Nephron (organoid): ENCODE measurements around the gene ITGA11.
A peak's percentile ranks its signal among the peaks of the same experiment; 100 is the strongest.

Source experiments
- H3K27ac Mint-ChIP-seq, 3 experiments: 2 replicates each; pipeline ENCODE4 v1.8.0; 2020; ENCODE audit warnings: mixed read lengths in 3 of 3, mild to moderate bottlenecking in 2 of 3, moderate library complexity in 1 of 3
- H3K27me3 Mint-ChIP-seq: 2 replicates; pipeline ENCODE4 v1.8.0; 2021; ENCODE audit warnings: low read depth, mild to moderate bottlenecking, moderate library complexity, mixed read lengths
- H3K36me3 Mint-ChIP-seq: 2 replicates; pipeline ENCODE4 v1.8.0; 2020; ENCODE audit warnings: low read depth, mixed read lengths
- H3K4me1 Mint-ChIP-seq: 2 replicates; pipeline ENCODE4 v1.8.0; 2020; ENCODE audit warnings: mixed read lengths
- H3K4me3 Mint-ChIP-seq, 3 experiments: 2 replicates each; pipeline ENCODE4 v1.8.0; 2020; ENCODE audit warnings: mild to moderate bottlenecking in 3 of 3, mixed read lengths in 3 of 3, moderate library complexity in 2 of 3
- H3K9me3 Mint-ChIP-seq: 2 replicates; pipeline ENCODE4 v1.8.0; 2020; ENCODE audit warnings: mixed read lengths
- TF ChIP-seq, protein P1 (sequence below), 3 experiments: fragments of 200-600 bp; sonication (generic); IDR thresholded peaks; one replicate each; pipeline ENCODE4 v1.5.0; 2021; ENCODE audit warnings: antibody characterized with exemption in 3 of 3; ENCODE audit not compliant: unreplicated experiment in 3 of 3

ITGA11 gene

DNA sequence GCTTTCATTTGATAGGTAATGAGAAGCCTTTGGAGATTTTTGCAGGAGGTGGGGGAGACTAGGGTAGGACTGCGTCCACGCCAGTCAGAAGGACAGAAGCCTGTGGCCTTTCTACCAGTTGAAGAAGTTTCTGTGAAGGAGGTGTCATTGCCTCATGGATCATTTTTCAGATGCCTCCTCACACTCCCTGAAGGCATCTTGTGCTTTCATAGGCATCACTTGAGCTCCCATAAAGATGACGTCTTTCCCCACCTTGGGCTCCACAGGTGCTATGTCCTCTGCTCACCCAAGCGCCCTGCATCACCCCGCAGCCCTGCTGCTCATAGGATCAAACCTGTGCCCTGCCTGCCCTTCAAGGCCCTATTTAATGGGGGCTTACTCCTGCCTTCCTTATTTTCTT is 7.5 kb upstream of the ITGA11 start:
- Mint-ChIP-seq H3K4me1 (peaks cover 44% of the 10 kb centered on the region), H3K9me3 (peaks cover 6% of the 10 kb centered on the region), H3K27ac (no peak overlapping the region), H3K36me3 (no peaks in the 10 kb centered on the region), H3K27me3 (peaks cover 46% of the 10 kb centered on the region), H3K4me3 (no peak overlapping the region)
- TF ChIP-seq, protein P1, sequence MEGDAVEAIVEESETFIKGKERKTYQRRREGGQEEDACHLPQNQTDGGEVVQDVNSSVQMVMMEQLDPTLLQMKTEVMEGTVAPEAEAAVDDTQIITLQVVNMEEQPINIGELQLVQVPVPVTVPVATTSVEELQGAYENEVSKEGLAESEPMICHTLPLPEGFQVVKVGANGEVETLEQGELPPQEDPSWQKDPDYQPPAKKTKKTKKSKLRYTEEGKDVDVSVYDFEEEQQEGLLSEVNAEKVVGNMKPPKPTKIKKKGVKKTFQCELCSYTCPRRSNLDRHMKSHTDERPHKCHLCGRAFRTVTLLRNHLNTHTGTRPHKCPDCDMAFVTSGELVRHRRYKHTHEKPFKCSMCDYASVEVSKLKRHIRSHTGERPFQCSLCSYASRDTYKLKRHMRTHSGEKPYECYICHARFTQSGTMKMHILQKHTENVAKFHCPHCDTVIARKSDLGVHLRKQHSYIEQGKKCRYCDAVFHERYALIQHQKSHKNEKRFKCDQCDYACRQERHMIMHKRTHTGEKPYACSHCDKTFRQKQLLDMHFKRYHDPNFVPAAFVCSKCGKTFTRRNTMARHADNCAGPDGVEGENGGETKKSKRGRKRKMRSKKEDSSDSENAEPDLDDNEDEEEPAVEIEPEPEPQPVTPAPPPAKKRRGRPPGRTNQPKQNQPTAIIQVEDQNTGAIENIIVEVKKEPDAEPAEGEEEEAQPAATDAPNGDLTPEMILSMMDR (IDR thresholded peaks at IDR 0.05; ENCODE audit: unreplicated experiment in 3 of 3) = no peak

DNA sequence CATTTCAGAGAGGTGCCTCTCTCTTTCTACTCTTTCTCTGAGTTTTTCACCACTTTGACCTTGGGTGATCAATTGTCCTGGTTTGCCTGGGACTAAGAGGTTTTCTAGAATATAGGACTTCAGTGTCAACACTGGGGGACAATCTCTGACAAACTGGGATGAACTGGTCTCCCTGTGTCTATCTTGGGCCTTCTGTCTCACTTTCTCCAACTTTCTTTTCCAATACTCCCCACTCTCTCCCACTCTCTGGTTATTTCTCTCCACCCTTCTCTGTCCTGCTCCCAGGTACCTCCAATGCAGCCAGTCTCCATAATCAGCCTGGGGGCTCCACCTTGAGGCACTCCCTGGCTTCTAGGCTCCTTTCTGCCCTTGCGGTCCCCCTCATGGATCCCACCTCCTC is 4.7 kb upstream of the ITGA11 start:
- Mint-ChIP-seq H3K4me1 (peaks cover 26% of the 10 kb centered on the region), H3K27ac (peak overlapping the region in 1 of 3 experiments; percentile 56), H3K27me3 (peaks cover 69% of the 10 kb centered on the region), H3K4me3 (peak overlapping the region in 2 of 3 experiments; percentile 15 to 22), H3K36me3 (no peaks in the 10 kb centered on the region), H3K9me3 (peaks cover 4% of the 10 kb centered on the region)
- TF ChIP-seq, protein P1 (IDR thresholded peaks at IDR 0.05; ENCODE audit: unreplicated experiment in 3 of 3) = no peak

DNA sequence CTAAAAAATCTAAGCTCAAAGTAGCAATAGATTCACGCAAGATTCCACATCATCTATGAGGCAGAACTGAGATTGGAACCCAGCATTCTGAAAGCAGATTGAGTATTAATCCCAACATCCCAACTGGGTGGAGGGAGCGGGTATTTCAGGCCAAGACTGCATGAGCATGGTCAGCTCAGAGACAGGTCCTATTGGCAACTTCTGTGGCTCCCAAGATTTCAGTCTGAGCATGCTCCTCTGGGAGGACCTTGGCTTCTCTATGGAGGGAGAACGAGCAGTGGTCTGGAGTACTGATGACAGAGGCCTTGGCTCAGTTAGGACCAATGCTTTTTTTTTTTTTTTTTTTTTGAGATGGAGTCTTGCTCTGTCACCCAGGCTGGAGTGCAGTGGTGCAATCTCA is 4.0 kb upstream of the ITGA11 start:
- Mint-ChIP-seq H3K4me1 (peaks cover 19% of the 10 kb centered on the region), H3K36me3 (no peaks in the 10 kb centered on the region), H3K4me3 (no peak overlapping the region), H3K9me3 (peaks cover 4% of the 10 kb centered on the region), H3K27me3 (peaks cover 72% of the 10 kb centered on the region), H3K27ac (no peak overlapping the region)
- TF ChIP-seq, protein P1 (IDR thresholded peaks at IDR 0.05; ENCODE audit: unreplicated experiment in 3 of 3) = no peak

DNA sequence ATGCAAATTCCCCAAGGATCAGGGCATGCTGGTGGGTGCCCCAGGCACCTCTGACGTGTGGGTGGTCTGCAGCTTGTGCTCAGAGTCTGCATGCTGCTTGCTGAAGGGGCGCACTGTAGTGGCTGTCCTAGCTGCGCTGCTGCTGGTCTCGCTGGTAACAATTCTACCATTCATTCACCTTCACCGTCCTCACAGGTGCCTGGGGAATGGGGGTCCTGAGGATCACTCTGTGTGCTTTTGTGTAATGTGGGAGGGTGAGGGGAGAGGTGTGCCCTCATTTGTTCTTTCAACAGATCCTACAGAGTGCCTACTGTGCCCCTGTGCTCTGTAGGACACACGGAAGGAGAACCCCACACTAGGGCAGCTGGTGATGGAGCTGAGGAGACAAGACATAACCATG is 2.1 kb upstream of the ITGA11 start:
- Mint-ChIP-seq H3K36me3 (no peaks in the 10 kb centered on the region), H3K9me3 (peaks cover 4% of the 10 kb centered on the region), H3K4me3 (peak overlapping the region in 1 of 3 experiments; percentile 34), H3K27ac (no peak overlapping the region), H3K4me1 (peaks cover 30% of the 10 kb centered on the region), H3K27me3 (peaks cover 80% of the 10 kb centered on the region)
- TF ChIP-seq, protein P1 (IDR thresholded peaks at IDR 0.05; ENCODE audit: unreplicated experiment in 3 of 3) = no peak

DNA sequence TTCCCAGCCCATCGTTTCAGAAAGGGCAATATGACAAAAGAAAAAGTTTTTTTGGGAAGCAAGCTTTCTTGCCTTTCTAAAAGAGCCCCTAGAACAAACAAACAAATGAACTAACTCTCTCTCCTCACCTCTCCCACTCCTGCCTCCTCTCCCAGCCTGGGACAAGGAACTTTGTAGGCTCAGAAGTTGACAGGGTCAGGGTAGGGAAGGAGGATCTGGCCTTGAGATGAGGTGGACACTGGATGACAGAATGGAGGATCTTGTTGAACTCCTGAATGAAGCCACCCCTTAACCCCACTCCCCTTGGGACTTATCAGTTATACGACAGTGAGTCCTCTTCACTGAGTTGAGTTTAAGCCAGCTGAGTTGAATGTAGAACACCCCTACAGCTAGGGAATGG is 1.6 kb upstream of the ITGA11 start:
- Mint-ChIP-seq H3K9me3 (peaks cover 3% of the 10 kb centered on the region), H3K4me1 (peaks cover 34% of the 10 kb centered on the region), H3K36me3 (no peaks in the 10 kb centered on the region), H3K4me3 (peak overlapping the region in 2 of 3 experiments; percentile 79 to 82), H3K27me3 (peaks cover 81% of the 10 kb centered on the region), H3K27ac (no peak overlapping the region)
- TF ChIP-seq, protein P1 (IDR thresholded peaks at IDR 0.05; ENCODE audit: unreplicated experiment in 3 of 3) = no peak

DNA sequence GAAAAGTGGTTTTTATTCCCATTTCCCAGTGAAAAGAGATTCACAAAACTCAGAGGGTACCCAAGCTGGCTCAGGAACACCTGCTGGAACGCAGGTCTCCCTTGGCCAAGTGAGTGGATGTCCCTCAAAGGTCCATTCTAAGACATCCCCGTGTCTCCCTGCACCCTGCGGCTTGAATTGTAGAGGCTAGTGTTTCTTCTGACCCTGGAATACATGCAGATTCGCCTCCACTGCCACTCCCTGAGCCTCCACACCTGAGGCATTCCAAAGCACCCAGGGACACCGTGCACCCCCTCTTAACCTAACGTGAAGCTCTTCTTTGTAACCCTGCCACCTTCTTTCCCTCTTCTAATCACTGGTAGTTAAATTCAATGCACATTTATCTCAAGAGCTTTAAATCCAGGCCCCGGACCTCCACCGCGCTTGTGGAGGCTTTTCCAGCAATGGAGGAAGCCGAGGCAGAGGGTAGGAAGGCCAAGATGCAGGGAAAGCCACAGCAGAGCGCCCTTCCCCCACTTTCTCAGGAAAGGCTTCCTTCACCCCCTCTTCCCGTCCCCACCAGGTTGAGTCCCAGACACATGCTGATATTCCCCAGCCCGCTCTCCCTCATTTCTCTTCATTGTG is 590 bp upstream of the ITGA11 start:
- H3K4me3 Mint-ChIP-seq = peak overlapping the region; percentile 76 to 82 (median 79)
- no peaks in the 10 kb centered on the region for H3K9me3 Mint-ChIP-seq
- TF ChIP-seq, protein P1 (IDR thresholded peaks at IDR 0.05; ENCODE audit: unreplicated experiment in 3 of 3) = no peak
- peak overlapping the region in 1 of 3 experiments; percentile 35 for H3K27ac Mint-ChIP-seq
- H3K4me1 Mint-ChIP-seq = peaks cover 39% of the 10 kb centered on the region
- no peaks in the 10 kb centered on the region for H3K36me3 Mint-ChIP-seq
- peaks cover 83% of the 10 kb centered on the region for H3K27me3 Mint-ChIP-seq
